Testis (tissue), 3 donors: ENCODE measurements around the gene KIF26B. TPM values are rescaled to one million over a fixed set of nuclear protein-coding genes. Genes with fewer than 3 reads are reported as not detected.

Experiments
- DNase-seq: peaks from one replicate; pipeline ENCODE4 v3.0.0-alpha.2; 2019
- H3K27ac ChIP-seq, 2 donors: fragments of 200-600 bp; sonication (generic); one replicate each; pipeline ENCODE4 v1.5.1; 2019
- H3K27me3 ChIP-seq: fragments of 200-600 bp; sonication (generic); one replicate; pipeline ENCODE4 v1.5.1; 2019
- H3K36me3 ChIP-seq: fragments of 200-600 bp; sonication (generic); one replicate; pipeline ENCODE4 v1.5.1; 2017; ENCODE audit warnings: low read depth; ENCODE audit errors: missing control alignments
- H3K4me1 ChIP-seq: fragments of 200-600 bp; sonication (generic); one replicate; pipeline ENCODE4 v1.5.1; 2019
- H3K4me3 ChIP-seq, 2 donors: fragments of 200-600 bp; sonication (generic); one replicate each; pipeline ENCODE4 v1.5.1; 2017 to 2019
- H3K9me3 ChIP-seq: fragments of 200-600 bp; sonication (generic); one replicate; pipeline ENCODE4 v1.5.1; 2017
- POLR2A ChIP-seq: fragments of 450-650 bp; IDR thresholded peaks from one replicate; pipeline ENCODE4 v1.6.1; 2017; ENCODE audit warnings: antibody characterized with exemption, mild to moderate bottlenecking, moderate library complexity
- WGBS, 2 donors: methylation state at CpG; one replicate each; pipeline ENCODE4 v1.1.5; 2018; 5-methylcytosine and 5-hydroxymethylcytosine counted together
- intact Hi-C: fragments of 100-400 bp; cut with DNase I; formaldehyde crosslinking; loops from one replicate; pipeline ENCODE4 v1.15.1; 2023; ENCODE audit warnings: low total_unique reads
- polyA plus RNA-seq: library from polyadenylated mRNA; stranded (reverse); fragments of 350-450 nt; fragmentation: Illumina TruSeq; extraction: RNeasy Lipid Tissue Mini Kit (QIAGEN cat#74804); gene quantifications from one replicate; pipeline ENCODE4 v1.2.3, GENCODE V29; 2014; ENCODE audit warnings: low read depth, low replicate concordance; ENCODE audit not compliant: insufficient read depth
- total RNA-seq, 2 donors: library from RNA; depleted of rRNA; stranded (reverse); fragments of >200 nt; gene quantifications; one replicate each; pipeline ENCODE4 v1.2.3, GENCODE V29; 2016
- TF ChIP-seq, protein P1 (sequence below), 3 experiments: fragments of 450-650 bp in 2 of 3; fragments of 200-600 bp in 1 of 3; sonication (generic) in 1 of 3; IDR thresholded peaks; one replicate each; pipeline ENCODE4 v1.5.1; 2016 to 2019; ENCODE audit warnings: antibody characterized with exemption in 3 of 3, mild to moderate bottlenecking in 2 of 3, moderate library complexity in 1 of 3

The KIF26B gene
- total and polyA plus RNA-seq, 3 donors from 2014 or later, result 3.0 to 4.8 (median 3.1) TPM

DNA sequence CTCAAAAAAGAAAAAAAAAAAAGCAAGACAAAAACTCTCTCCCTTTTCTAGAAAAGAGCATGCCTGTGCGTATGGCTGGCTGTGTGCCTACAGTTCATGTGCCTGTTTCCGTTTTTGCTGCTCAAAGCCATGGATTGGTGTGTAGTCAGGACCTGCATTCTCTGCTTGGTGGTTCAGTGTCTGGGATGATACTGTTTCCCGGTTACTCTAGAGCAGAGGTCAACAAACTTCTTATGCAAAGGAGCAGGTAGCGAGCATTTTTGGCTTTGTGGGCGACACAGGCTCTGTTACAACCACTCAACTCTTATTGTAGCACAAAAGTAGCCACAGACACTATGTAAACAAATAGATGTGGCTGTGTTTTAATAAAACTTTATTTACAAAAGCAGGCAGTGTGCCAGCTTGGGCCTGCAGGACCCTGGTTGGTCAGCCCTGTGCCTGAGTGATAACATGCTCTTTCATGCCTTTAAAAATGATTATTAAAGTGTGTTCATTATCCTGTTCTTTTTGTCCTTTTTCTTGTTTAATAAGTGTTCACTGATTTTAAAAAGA lies 524.2 kb downstream of the KIF26B start:
- TF ChIP-seq, protein P1, sequence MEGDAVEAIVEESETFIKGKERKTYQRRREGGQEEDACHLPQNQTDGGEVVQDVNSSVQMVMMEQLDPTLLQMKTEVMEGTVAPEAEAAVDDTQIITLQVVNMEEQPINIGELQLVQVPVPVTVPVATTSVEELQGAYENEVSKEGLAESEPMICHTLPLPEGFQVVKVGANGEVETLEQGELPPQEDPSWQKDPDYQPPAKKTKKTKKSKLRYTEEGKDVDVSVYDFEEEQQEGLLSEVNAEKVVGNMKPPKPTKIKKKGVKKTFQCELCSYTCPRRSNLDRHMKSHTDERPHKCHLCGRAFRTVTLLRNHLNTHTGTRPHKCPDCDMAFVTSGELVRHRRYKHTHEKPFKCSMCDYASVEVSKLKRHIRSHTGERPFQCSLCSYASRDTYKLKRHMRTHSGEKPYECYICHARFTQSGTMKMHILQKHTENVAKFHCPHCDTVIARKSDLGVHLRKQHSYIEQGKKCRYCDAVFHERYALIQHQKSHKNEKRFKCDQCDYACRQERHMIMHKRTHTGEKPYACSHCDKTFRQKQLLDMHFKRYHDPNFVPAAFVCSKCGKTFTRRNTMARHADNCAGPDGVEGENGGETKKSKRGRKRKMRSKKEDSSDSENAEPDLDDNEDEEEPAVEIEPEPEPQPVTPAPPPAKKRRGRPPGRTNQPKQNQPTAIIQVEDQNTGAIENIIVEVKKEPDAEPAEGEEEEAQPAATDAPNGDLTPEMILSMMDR (IDR thresholded peaks at IDR 0.05), result no peak
- TF ChIP-seq POLR2A, result no peak
- Histone ChIP-seq H3K9me3 (no peaks in the 10 kb centered on the region), H3K27me3 (no peaks in the 10 kb centered on the region), H3K27ac (no peak overlapping the region), H3K4me1 (no peaks in the 10 kb centered on the region), H3K36me3 (no peaks in the 10 kb centered on the region), H3K4me3 (no peak overlapping the region)
- DNase-seq, result no peak
- 81 to 82% methylated on average over 5 of the region's 5 CpGs for WGBS, 2 donors
- intact Hi-C loops, result no loop called here

DNA sequence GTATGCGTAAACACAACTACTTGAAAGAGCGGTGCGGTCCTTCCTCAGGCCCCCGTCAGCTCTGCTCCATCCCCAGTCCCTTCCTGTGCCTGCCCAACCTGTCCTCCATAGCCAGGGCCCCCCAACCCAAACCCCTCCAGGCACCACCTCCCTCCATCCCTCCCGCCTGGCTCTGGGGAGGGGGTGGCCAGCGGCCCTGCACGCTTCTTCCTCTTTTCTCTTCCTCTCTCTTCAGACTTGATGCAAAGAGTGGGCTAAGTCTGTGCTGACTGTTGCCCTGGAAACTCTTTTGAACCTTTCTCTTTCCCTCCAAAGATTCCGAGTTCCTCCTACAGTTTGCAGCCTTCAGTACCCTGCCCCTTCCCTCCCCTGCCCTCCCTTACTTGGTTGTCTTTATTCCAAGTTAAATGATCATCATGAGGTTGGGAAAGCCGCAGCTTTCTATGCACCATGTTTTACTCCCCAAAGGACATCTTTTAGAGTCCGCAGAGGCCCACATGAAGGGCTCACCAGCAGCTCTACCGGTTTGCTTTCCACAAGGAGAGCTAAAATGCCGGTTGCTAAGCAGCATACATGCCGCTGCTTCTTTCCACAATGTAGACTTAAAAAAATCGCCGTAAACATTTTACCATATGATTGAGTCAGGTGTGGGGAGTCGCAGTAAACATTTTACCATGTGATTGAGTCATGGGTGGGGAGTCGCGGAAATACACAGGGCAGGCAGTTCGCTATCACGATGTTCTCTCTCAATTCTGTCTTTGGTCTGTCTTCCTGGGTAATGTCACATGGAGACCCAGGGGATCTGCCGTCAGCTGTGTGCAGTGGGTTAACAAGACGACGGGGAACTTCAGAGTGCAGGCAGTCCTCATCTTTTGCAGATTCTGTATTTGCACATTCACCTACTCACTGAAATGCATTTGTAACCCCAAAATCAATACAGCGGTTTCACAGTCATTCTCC lies 525.3 kb downstream of the KIF26B start:
- WGBS, 2 donors, result 77 to 86% methylated on average over 24 of the region's 24 CpGs
- Histone ChIP-seq H3K4me1 (no peaks in the 10 kb centered on the region), H3K27ac (no peak overlapping the region), H3K9me3 (no peaks in the 10 kb centered on the region), H3K36me3 (no peaks in the 10 kb centered on the region), H3K4me3 (no peak overlapping the region), H3K27me3 (no peaks in the 10 kb centered on the region)
- DNase-seq, result no peak
- no peak for TF ChIP-seq POLR2A
- TF ChIP-seq, protein P1 (IDR thresholded peaks at IDR 0.05), result no peak
- intact Hi-C loops, result no loop called here

DNA sequence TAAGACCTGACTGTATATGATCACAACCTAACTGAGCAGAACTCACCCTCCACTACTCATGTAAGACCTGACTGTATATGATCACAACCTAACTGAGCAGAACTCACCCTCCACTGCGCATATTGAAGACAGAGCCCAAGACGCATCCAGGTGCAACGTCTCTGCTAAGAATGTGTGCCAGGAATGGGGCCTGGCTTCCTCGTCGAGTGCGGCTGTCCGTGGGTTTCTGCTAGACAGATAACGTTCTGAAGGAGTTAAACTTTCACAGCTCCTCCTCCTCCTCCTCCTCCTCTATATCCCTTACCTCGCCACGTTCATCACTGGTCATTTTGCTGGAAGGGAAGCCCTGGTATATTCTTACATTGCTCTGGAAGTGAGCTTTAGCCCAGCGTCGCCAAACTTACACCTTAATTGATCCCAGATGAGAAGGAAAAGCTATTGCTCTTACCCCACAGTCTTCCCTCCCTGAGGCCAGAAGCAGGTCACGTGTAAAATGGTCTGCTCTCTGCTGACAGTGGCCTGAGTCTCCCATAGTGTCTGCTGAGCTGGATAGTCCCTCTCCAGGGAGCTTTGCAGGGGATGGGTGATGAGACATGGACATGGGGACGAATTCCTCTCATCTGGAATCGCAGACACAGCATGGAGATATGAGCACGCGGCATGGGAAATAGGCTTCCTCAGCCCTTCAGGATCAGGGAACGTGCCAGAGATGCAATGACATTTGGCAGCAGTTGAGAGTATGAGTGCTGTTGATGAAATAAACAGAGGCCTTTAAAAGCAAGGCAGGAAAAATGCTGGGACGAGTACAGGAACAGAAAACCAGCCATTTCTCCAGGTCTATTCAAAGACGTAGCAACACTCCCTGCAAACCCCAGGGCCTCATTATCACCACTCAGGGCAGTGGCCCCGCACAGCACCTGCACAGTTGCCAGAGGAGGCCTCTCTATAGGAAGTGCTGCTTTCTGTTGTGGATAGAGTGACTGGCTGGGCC lies 528.1 kb downstream of the KIF26B start:
- 67 to 75% methylated on average over 21 of the region's 21 CpGs for WGBS, 2 donors
- Histone ChIP-seq H3K36me3 (no peaks in the 10 kb centered on the region), H3K27me3 (no peaks in the 10 kb centered on the region), H3K27ac (no peak overlapping the region), H3K9me3 (no peaks in the 10 kb centered on the region), H3K4me3 (no peak overlapping the region), H3K4me1 (no peaks in the 10 kb centered on the region)
- intact Hi-C loops, result no loop called here
- TF ChIP-seq POLR2A, result no peak
- TF ChIP-seq, protein P1 (IDR thresholded peaks at IDR 0.05), result no peak
- no peak for DNase-seq

DNA sequence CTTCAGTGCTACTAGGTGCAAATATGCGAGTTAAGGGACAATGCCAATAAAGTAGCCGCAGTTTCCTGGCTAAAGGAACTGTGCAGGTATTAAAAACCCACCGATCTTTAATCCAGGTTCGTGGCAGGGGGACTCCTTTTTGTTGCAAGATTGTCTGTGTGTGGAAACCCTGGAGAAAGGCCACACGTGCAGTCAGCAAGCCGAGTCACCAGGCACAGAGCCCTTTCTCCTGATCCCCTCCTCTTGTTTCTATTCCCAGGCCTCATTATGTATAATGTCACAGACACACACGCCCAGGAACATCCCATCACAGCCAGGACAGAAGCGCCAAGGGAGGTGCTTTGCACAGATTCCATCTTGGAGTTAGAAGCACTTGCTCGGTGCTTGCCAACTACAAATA lies 528.9 kb downstream of the KIF26B start:
- Histone ChIP-seq H3K9me3 (no peaks in the 10 kb centered on the region), H3K27me3 (no peaks in the 10 kb centered on the region), H3K36me3 (no peaks in the 10 kb centered on the region), H3K4me1 (no peaks in the 10 kb centered on the region), H3K27ac (no peak overlapping the region), H3K4me3 (no peak overlapping the region)
- DNase-seq, result no peak
- TF ChIP-seq, protein P1 (IDR thresholded peaks at IDR 0.05), result no peak
- TF ChIP-seq POLR2A, result no peak
- 78 to 87% methylated on average over 9 of the region's 9 CpGs for WGBS, 2 donors
- intact Hi-C loops, result no loop called here
